Neuronal stem cell (in vitro differentiated cells): ENCODE results near the gene UGT2B15. TPM values are rescaled to one million over a fixed set of nuclear protein-coding genes. Genes with fewer than 3 reads are reported as not detected.
"Not testable (repeated sequence)": the region's sequence is repeated elsewhere in the genome, so short reads cannot be mapped to it uniquely, and the experiment has no call there.

Experiments used
- DNase-seq: peaks from one replicate; pipeline ENCODE4 v3.0.0-alpha.2; 2013; ENCODE audit warnings: low spot score
- H2AFZ ChIP-seq: one replicate; pipeline ENCODE4 v1.6.1; 2013; ENCODE audit warnings: mild to moderate bottlenecking, low read length, inconsistent platforms
- H2AK5ac ChIP-seq: 2 replicates; pipeline ENCODE4 v1.6.1; 2013; ENCODE audit warnings: low read depth, mild to moderate bottlenecking, inconsistent platforms, low read length, moderate library complexity, mixed read lengths
- H2BK120ac ChIP-seq: 2 replicates; pipeline ENCODE4 v1.6.1; 2013; ENCODE audit warnings: low read depth, mild to moderate bottlenecking, inconsistent platforms, low read length, moderate library complexity, mixed read lengths
- H2BK12ac ChIP-seq: one replicate; pipeline ENCODE4 v1.6.1; 2013; ENCODE audit warnings: low read length, inconsistent platforms
- H2BK15ac ChIP-seq: 2 replicates; pipeline ENCODE4 v1.6.1; 2013; ENCODE audit warnings: mild to moderate bottlenecking, low read length, inconsistent platforms, mixed read lengths
- H2BK5ac ChIP-seq: one replicate; pipeline ENCODE4 v1.6.1; 2013; ENCODE audit warnings: inconsistent platforms, mild to moderate bottlenecking, low read length, moderate library complexity
- H3K14ac ChIP-seq: one replicate; pipeline ENCODE4 v1.6.1; 2013; ENCODE audit warnings: low read length, inconsistent platforms
- H3K18ac ChIP-seq: 2 replicates; pipeline ENCODE4 v1.6.1; 2013; ENCODE audit warnings: low read length, inconsistent platforms
- H3K23ac ChIP-seq: 2 replicates; pipeline ENCODE4 v1.6.1; 2013; ENCODE audit warnings: low read depth, mild to moderate bottlenecking, mixed read lengths, low read length, inconsistent platforms; ENCODE audit not compliant: poor library complexity
- H3K27ac ChIP-seq: replicated peaks from 3 replicates; pipeline ENCODE4 v1.5.1; 2013; ENCODE audit warnings: low read length, inconsistent platforms
- H3K27me3 ChIP-seq, 3 experiments: 2 replicates each; pipeline ENCODE4 v1.6.1; 2013; ENCODE audit warnings: low read length in 3 of 3, mild to moderate bottlenecking in 2 of 3, inconsistent platforms in 1 of 3, low read depth in 1 of 3, mixed read lengths in 1 of 3, moderate library complexity in 1 of 3; ENCODE audit not compliant: control insufficient read depth in 3 of 3, insufficient read depth in 3 of 3
- H3K36me3 ChIP-seq, 2 donors: replicated peaks in 1 of 2; 2 replicates each; pipeline ENCODE4 v1.6.1; 2013; ENCODE audit warnings: low read length in 2 of 2; ENCODE audit not compliant: control insufficient read depth in 2 of 2, insufficient read depth in 2 of 2
- H3K4ac ChIP-seq: 2 replicates; pipeline ENCODE4 v1.6.1; 2013; ENCODE audit warnings: inconsistent platforms, mild to moderate bottlenecking, low read length, moderate library complexity
- H3K4me1 ChIP-seq, 2 donors: 1 replicate in 1 of 2; 2 replicates in 1 of 2; pipeline ENCODE4 v1.6.1; 2013; ENCODE audit warnings: low read length in 2 of 2, low read depth in 1 of 2; ENCODE audit not compliant: control insufficient read depth in 2 of 2, insufficient read depth in 1 of 2
- H3K4me2 ChIP-seq: one replicate; pipeline ENCODE4 v1.6.1; 2013; ENCODE audit warnings: mild to moderate bottlenecking, low read length, inconsistent platforms; ENCODE audit not compliant: insufficient read depth, poor library complexity, severe bottlenecking
- H3K4me3 ChIP-seq, 2 donors: 2 replicates each; pipeline ENCODE4 v1.5.1; 2013; ENCODE audit warnings: low read length in 2 of 2, mild to moderate bottlenecking in 2 of 2, inconsistent platforms in 1 of 2, moderate library complexity in 1 of 2
- H3K79me1 ChIP-seq: one replicate; pipeline ENCODE4 v1.6.1; 2013; ENCODE audit warnings: low read depth, mild to moderate bottlenecking, inconsistent platforms, low read length, moderate library complexity
- H3K9ac ChIP-seq: one replicate; pipeline ENCODE4 v1.6.1; 2013; ENCODE audit warnings: mild to moderate bottlenecking, low read depth, low read length, inconsistent platforms; ENCODE audit not compliant: poor library complexity
- H3K9me3 ChIP-seq, 2 donors: replicated peaks in 1 of 2; 2 replicates each; pipeline versions ENCODE3 to v1.6.1; 2013; ENCODE audit warnings: low read length in 2 of 2, mild to moderate bottlenecking in 2 of 2, inconsistent platforms in 1 of 2, low read depth in 1 of 2, mixed read lengths in 1 of 2, moderate library complexity in 1 of 2; ENCODE audit not compliant: control insufficient read depth in 2 of 2, insufficient read depth in 1 of 2
- H4K8ac ChIP-seq: one replicate; pipeline ENCODE4 v1.6.1; 2013; ENCODE audit warnings: low read depth, mild to moderate bottlenecking, inconsistent platforms, low read length, moderate library complexity
- H4K91ac ChIP-seq: one replicate; pipeline ENCODE4 v1.6.1; 2013; ENCODE audit warnings: low read length, low read depth, mild to moderate bottlenecking, inconsistent platforms; ENCODE audit not compliant: poor library complexity
- WGBS, 2 donors: extraction: QIAGEN DNeasy Blood & Tissue Kit; methylation state at CpG; one replicate each; pipeline ENCODE4 v1.1.7; 2013; ENCODE audit warnings: missing lambda C conversion rate in 2 of 2, mixed read lengths in 1 of 2; ENCODE audit not compliant: insufficient read length in 2 of 2, insufficient replicate concordance in 1 of 2; ENCODE audit errors: extremely low coverage in 2 of 2; 5-methylcytosine and 5-hydroxymethylcytosine counted together
- polyA plus RNA-seq, 2 experiments: library from polyadenylated mRNA; stranded (reverse); fragments of 200-250 nt; gene quantifications; one replicate each; pipeline ENCODE4 v1.2.3, GENCODE V29; 2013

UGT2B15 gene
- not detected for polyA plus RNA-seq (2013, experiment 1 of 2)
- polyA plus RNA-seq (2013, experiment 2 of 2): not detected

GRCh38 chr4:68670479-68670939, at the start of gene UGT2B15:
Gene UGT2B15 (minus strand): TSS chr4:68670652. CDS start chr4:68670618, 34 bp downstream.
- not testable (repeated sequence) for H2BK5ac ChIP-seq, H3K4ac ChIP-seq, H3K18ac ChIP-seq, H2AK5ac ChIP-seq, H3K79me1 ChIP-seq, H3K27me3 ChIP-seq, H3K27ac ChIP-seq, H3K4me3 ChIP-seq, H3K36me3 ChIP-seq, H3K4me2 ChIP-seq, H3K23ac ChIP-seq, H3K14ac ChIP-seq, H4K91ac ChIP-seq, H3K4me1 ChIP-seq, H3K9ac ChIP-seq, H2BK12ac ChIP-seq, DNase-seq, H4K8ac ChIP-seq, H2BK120ac ChIP-seq, H2AFZ ChIP-seq, H3K9me3 ChIP-seq, H2BK15ac ChIP-seq
- no CpG with 5 or more reads among the region's 1 CpG for WGBS, 2 donors

- Histone ChIP-seq H2BK5ac (no peak overlapping the region), H3K23ac (no peak overlapping the region), H4K91ac (no peak overlapping the region), H2BK12ac (no peak overlapping the region), H2BK120ac (no peak overlapping the region), H3K9me3 (no peaks in the 10 kb centered on the region), H3K79me1 (no peaks in the 10 kb centered on the region), H3K9ac (no peak overlapping the region), H2BK15ac (no peak overlapping the region), H3K4me1 (no peaks in the 10 kb centered on the region), H2AK5ac (no peak overlapping the region), H2AFZ (no peak overlapping the region), H3K18ac (no peak overlapping the region), H3K4ac (no peak overlapping the region), H3K27me3 (no peaks in the 10 kb centered on the region), H3K4me3 (no peak overlapping the region), H3K27ac (no peak overlapping the region), H3K36me3 (no peaks in the 10 kb centered on the region), H3K4me2 (no peak overlapping the region), H3K14ac (no peak overlapping the region), H4K8ac (no peak overlapping the region)
- no CpG with 5 or more reads among the region's 2 CpGs for WGBS, 2 donors
- no peak for DNase-seq
These were observed 48.6 kb upstream of the UGT2B15 start for GRCh38 chr4:68719075-68719473.

GRCh38 chr4:68718447-68719074, 48.1 kb upstream of the UGT2B15 start:
- Histone ChIP-seq H3K23ac (no peak overlapping the region), H3K9me3 (no peaks in the 10 kb centered on the region), H3K4me2 (no peak overlapping the region), H2BK5ac (no peak overlapping the region), H2BK15ac (no peak overlapping the region), H2AK5ac (no peak overlapping the region), H2BK120ac (no peak overlapping the region), H4K8ac (no peak overlapping the region), H3K27me3 (no peaks in the 10 kb centered on the region), H4K91ac (no peak overlapping the region), H3K36me3 (no peaks in the 10 kb centered on the region), H3K79me1 (no peaks in the 10 kb centered on the region), H2BK12ac (no peak overlapping the region), H3K4me1 (no peaks in the 10 kb centered on the region), H3K18ac (no peak overlapping the region), H3K27ac (no peak overlapping the region), H2AFZ (no peak overlapping the region), H3K4me3 (no peak overlapping the region), H3K9ac (no peak overlapping the region), H3K4ac (no peak overlapping the region), H3K14ac (no peak overlapping the region)
- no CpG with 5 or more reads among the region's 3 CpGs for WGBS, 2 donors
- no peak for DNase-seq

GRCh38 chr4:68717999-68718398, 47.5 kb upstream of the UGT2B15 start:
- no peak overlapping the region for H3K4me2 ChIP-seq
- H2BK12ac ChIP-seq: no peak overlapping the region
- no peaks in the 10 kb centered on the region for H3K4me1 ChIP-seq
- H3K23ac ChIP-seq: no peak overlapping the region
- no peak overlapping the region for H4K91ac ChIP-seq
- H3K36me3 ChIP-seq: no peaks in the 10 kb centered on the region
- DNase-seq: no peak
- H2AK5ac ChIP-seq: no peak overlapping the region
- no peak overlapping the region for H3K27ac ChIP-seq
- H4K8ac ChIP-seq: no peak overlapping the region
- no peak overlapping the region for H2BK120ac ChIP-seq
- no peak overlapping the region for H3K4ac ChIP-seq
- H3K27me3 ChIP-seq: no peaks in the 10 kb centered on the region
- H3K79me1 ChIP-seq: no peaks in the 10 kb centered on the region
- WGBS, 2 donors: no CpG with 5 or more reads among the region's 1 CpG
- no peak overlapping the region for H3K9ac ChIP-seq
- no peak overlapping the region for H3K4me3 ChIP-seq
- no peak overlapping the region for H3K14ac ChIP-seq
- no peak overlapping the region for H2BK5ac ChIP-seq
- no peak overlapping the region for H2BK15ac ChIP-seq
- H3K9me3 ChIP-seq: no peaks in the 10 kb centered on the region
- no peak overlapping the region for H2AFZ ChIP-seq
- H3K18ac ChIP-seq: no peak overlapping the region
